A549 (cell line): ENCODE results near the gene CWC25. TPM values are rescaled to one million over a fixed set of nuclear protein-coding genes. Genes with fewer than 3 reads are reported as not detected.
A peak's percentile ranks its signal among the peaks of the same experiment; 100 is the strongest.

Experiments
- ATAC-seq, 2 experiments: fragments of 200-7000 bp in 1 of 2; fragments of >200 bp in 1 of 2; cut with Nextera tagmentation in 1 of 2; cut with Tn5 transposase in 1 of 2; 3 replicates each; pipeline versions ENCODE4 v1.8.0 to v1.9.1; 2018 to 2020; ENCODE audit warnings: mild to moderate bottlenecking in 1 of 2, moderate library complexity in 1 of 2
- CTCF ChIA-PET: fragments of 300-600 bp; sonication (Branson Sonifier 250); formaldehyde crosslinking; extraction: SDS; loops from one replicate; lab custom pipeline; 2021; ENCODE audit warnings: antibody characterized with exemption, inconsistent platforms; lab: Yijun Ruan, JAX
- POLR2A ChIA-PET: fragments of 350-600 bp; formaldehyde crosslinking; extraction: SDS; loops from one replicate; lab custom pipeline; 2021; ENCODE audit warnings: antibody characterized with exemption, inconsistent platforms; lab: Yijun Ruan, JAX
- DNase-seq, 2 experiments: peaks; one replicate each; pipeline versions ENCODE4 v3.0.0 to v3.0.0-alpha.2; 2011 to 2016; ENCODE audit warnings: low read depth in 1 of 2, low spot score in 1 of 2
- FAIRE-seq: peaks from 2 replicates; lab custom pipeline; 2011; peaks lifted over from hg19 to GRCh38; lab: Jason Lieb, UNC
- H3K27ac ChIP-seq, 2 experiments: fragments of >200 bp; sonication (Bioruptor Twin); formaldehyde crosslinking; 3 replicates each; pipeline ENCODE4 v1.5.1; 2016 to 2017
- H3K4me1 ChIP-seq: fragments of >200 bp; sonication (Bioruptor Twin); formaldehyde crosslinking; 3 replicates; pipeline ENCODE4 v1.6.1; 2016
- H3K4me2 ChIP-seq: fragments of >200 bp; sonication (Bioruptor Twin); formaldehyde crosslinking; 3 replicates; pipeline ENCODE4 v1.6.1; 2016
- H3K4me3 ChIP-seq: fragments of >200 bp; sonication (Bioruptor Twin); formaldehyde crosslinking; 3 replicates; pipeline ENCODE4 v1.5.1; 2016
- H3K9me3 ChIP-seq: fragments of >200 bp; sonication (Bioruptor Twin); formaldehyde crosslinking; 3 replicates; pipeline ENCODE4 v1.6.1; 2016
- ATOH8 ChIP-seq: fragments of 250-450 bp; sonication (Bioruptor Pico); IDR thresholded peaks from 2 replicates; pipeline ENCODE4 v1.5.0; 2020; ENCODE audit warnings: low read depth, mild to moderate bottlenecking, moderate library complexity
- BCL3 ChIP-seq: fragments of >200 bp; sonication (Bioruptor Twin); formaldehyde crosslinking; IDR thresholded peaks from 3 replicates; pipeline ENCODE4 v1.6.1; 2016
- CEBPB ChIP-seq, 2 experiments: fragments of >200 bp in 1 of 2; sonication (Bioruptor Twin) in 1 of 2; formaldehyde crosslinking in 1 of 2; IDR thresholded peaks; 2 replicates each; pipeline ENCODE4 v1.6.1; 2012 to 2016
- CHD2 ChIP-seq: fragments of 150-350 bp; IDR thresholded peaks from 2 replicates; pipeline ENCODE4 v1.6.1; 2014; ENCODE audit warnings: low read length; ENCODE audit not compliant: partially characterized antibody
- CHD4 ChIP-seq: fragments of 200-600 bp; sonication (generic); IDR thresholded peaks from 2 replicates; pipeline ENCODE4 v1.6.1; 2016; ENCODE audit warnings: antibody characterized with exemption, mild to moderate bottlenecking, borderline replicate concordance
- ESRRA ChIP-seq: fragments of 150-350 bp; IDR thresholded peaks from 2 replicates; pipeline ENCODE4 v1.6.1; 2014; ENCODE audit warnings: mild to moderate bottlenecking, low read length, borderline replicate concordance
- FOSL2 ChIP-seq, 2 experiments: fragments of 450-650 bp in 1 of 2; fragments of >200 bp in 1 of 2; sonication (Bioruptor Twin) in 1 of 2; formaldehyde crosslinking; IDR thresholded peaks; 2 replicates each; pipeline versions ENCODE4 v1.5.0 to v1.6.1; 2016 to 2020; ENCODE audit warnings: mild to moderate bottlenecking in 1 of 2, moderate library complexity in 1 of 2
- HDAC2 ChIP-seq: fragments of 200-600 bp; sonication (generic); IDR thresholded peaks from 2 replicates; pipeline ENCODE4 v1.6.1; 2016
- HMGXB4 ChIP-seq: fragments of 250-450 bp; sonication (Bioruptor Pico); IDR thresholded peaks from 2 replicates; pipeline ENCODE4 v1.5.0; 2021; ENCODE audit warnings: mild to moderate bottlenecking, moderate library complexity, borderline replicate concordance
- JUN ChIP-seq, 2 experiments: fragments of >200 bp; sonication (Bioruptor Twin); formaldehyde crosslinking; IDR thresholded peaks; 2 replicates in 1 of 2; 3 replicates in 1 of 2; pipeline ENCODE4 v1.6.1; 2016 to 2017
- JUNB ChIP-seq: fragments of >200 bp; sonication (Bioruptor Twin); formaldehyde crosslinking; IDR thresholded peaks from 2 replicates; pipeline ENCODE4 v1.6.1; 2016
- MAFK ChIP-seq: fragments of 450-650 bp; IDR thresholded peaks from 2 replicates; pipeline ENCODE4 v1.6.1; 2014; ENCODE audit not compliant: partially characterized antibody
- MAX ChIP-seq: IDR thresholded peaks from 2 replicates; pipeline ENCODE4 v1.6.1; 2012
- MYC ChIP-seq: IDR thresholded peaks from 2 replicates; pipeline ENCODE4 v1.6.1; 2012; ENCODE audit warnings: mild to moderate bottlenecking, inconsistent platforms, low read length, improper control_type of control experiment, borderline replicate concordance
- POLR2A ChIP-seq: IDR thresholded peaks from 2 replicates; pipeline ENCODE4 v1.6.1; 2012; ENCODE audit warnings: mild to moderate bottlenecking, low read length
- RAD21 ChIP-seq, 2 experiments: fragments of >200 bp in 1 of 2; sonication (Bioruptor Twin) in 1 of 2; formaldehyde crosslinking in 1 of 2; IDR thresholded peaks in 1 of 2; conservative IDR thresholded peaks in 1 of 2; 2 replicates in 1 of 2; 3 replicates in 1 of 2; pipeline ENCODE4 v1.6.1; 2012 to 2018; ENCODE audit warnings: inconsistent platforms in 1 of 2
- SMC3 ChIP-seq: fragments of >200 bp; sonication (Bioruptor Twin); formaldehyde crosslinking; IDR thresholded peaks from 3 replicates; pipeline ENCODE4 v1.6.1; 2018; ENCODE audit warnings: inconsistent platforms
- ZNF302 ChIP-seq: fragments of 250-450 bp; sonication (Bioruptor Pico); IDR thresholded peaks from 2 replicates; pipeline ENCODE4 v1.9.0; 2021; ENCODE audit warnings: inconsistent platforms, mild to moderate bottlenecking, moderate library complexity
- WGBS: methylation state at CpG from one replicate; pipeline ENCODE4 v1.1.6; 2017; ENCODE audit errors: missing lambda C conversion rate; 5-methylcytosine and 5-hydroxymethylcytosine counted together
- polyA plus RNA-seq, 4 experiments: library from polyadenylated mRNA; depleted of rRNA in 3 of 4; stranded (reverse); fragments of >200 nt; fragmentation: RNase III in 1 of 4; extraction: RNeasy Plus Mini Kit Qiagen cat#74134 plus additional on column Dnase treatment in 1 of 4; gene quantifications; 2 replicates in 3 of 4; 3 replicates in 1 of 4; pipeline ENCODE4 v1.2.3, GENCODE V29; 2011 to 2017
- TF ChIP-seq, protein P1 (sequence below): fragments of >200 bp; sonication (Bioruptor Twin); formaldehyde crosslinking; IDR thresholded peaks from 3 replicates; pipeline ENCODE4 v1.5.1; 2016

Gene CWC25
- polyA plus RNA-seq, 2 of the 4 experiments (the other 2 are of a cell fraction), result 23.1 to 34.5 TPM

GRCh38 chr17:38872027-38872511 is 46.9 kb upstream of the CWC25 start (continued):
- TF ChIP-seq HDAC2 (peak; percentile 53; the same call in 1 of the 2 replicates), ZNF302 (CRISPR knock-in tag) (no peak), CHD4 (peak; percentile 79; the same call in 1 of the 2 replicates)

DNA sequence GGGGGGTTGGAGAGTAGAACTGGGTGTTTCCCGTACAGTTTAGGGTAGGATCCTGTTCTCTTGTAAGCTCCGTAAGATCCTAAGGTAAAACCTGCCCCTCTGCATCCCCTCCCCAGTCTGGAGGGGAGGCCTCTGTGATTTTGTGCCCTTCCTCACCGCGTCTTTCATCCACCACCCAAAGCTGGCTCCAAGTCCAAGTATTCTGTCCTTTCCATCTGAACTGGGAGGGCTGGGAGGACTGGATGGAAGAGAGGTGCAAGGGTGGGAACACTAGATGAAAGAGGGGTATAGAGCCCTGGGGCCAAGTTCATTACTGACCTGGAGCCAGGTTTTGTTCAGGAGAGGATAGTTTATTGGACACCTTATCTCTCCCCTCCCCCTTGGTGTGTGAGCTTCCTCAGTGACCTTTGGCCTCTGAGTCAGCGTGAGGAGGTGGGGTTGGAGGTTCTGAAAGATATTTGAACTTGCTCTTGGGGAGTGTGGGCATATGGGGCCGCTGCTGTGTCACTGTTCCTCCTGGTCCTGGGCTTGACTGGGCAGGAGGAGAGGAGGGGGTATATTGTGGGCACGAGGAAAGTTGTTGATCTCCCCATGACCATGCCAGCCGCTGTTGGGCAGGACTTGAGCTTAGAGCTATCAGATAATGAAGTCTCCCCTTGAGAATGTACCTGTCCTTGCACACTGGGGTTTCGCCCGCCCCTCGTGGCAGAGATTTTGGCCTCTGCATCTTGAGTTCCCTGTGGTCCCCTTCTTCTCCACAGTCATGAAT is 46.3 kb upstream of the CWC25 start:
- DNase-seq, result peak; percentile 92 to 94
- ATAC-seq, result peak; percentile 17 to 33
- FAIRE-seq, result peak; percentile 88
- TF ChIP-seq FOSL2 (IDR thresholded peaks at IDR 0.05) (peak; percentile 65), FOSL2 (CRISPR knock-in tag; IDR thresholded peaks at IDR 0.05) (peak; percentile 91), ATOH8 (CRISPR knock-in tag) (no peak), MYC (peak; percentile 39; the same call in 1 of the 2 replicates), JUNB (peak; percentile 42; the same call in 1 of the 2 replicates), POLR2A (no peak; the same call in 1 of the 2 replicates), BCL3 (0 out of 3 replicates have a peak, but pooled peaks have one; percentile 39), CHD2 (peak; percentile 59), RAD21 (conservative IDR thresholded peaks at IDR 0.05 in 1 of 2, IDR thresholded peaks at IDR 0.05 in 1 of 2) (peak; percentile 83 to 84), CEBPB (IDR thresholded peaks at IDR 0.05) (no peak), MAFK (peak; percentile 69), MAX (peak; percentile 80), SMC3 (peak; percentile 62), JUN (IDR thresholded peaks at IDR 0.05) (peak; percentile 51 to 58; a peak in 3 of 5 replicates), ESRRA (peak; percentile 25; the same call in 1 of the 2 replicates), HMGXB4 (CRISPR knock-in tag) (no peak)
- TF ChIP-seq, protein P1, sequence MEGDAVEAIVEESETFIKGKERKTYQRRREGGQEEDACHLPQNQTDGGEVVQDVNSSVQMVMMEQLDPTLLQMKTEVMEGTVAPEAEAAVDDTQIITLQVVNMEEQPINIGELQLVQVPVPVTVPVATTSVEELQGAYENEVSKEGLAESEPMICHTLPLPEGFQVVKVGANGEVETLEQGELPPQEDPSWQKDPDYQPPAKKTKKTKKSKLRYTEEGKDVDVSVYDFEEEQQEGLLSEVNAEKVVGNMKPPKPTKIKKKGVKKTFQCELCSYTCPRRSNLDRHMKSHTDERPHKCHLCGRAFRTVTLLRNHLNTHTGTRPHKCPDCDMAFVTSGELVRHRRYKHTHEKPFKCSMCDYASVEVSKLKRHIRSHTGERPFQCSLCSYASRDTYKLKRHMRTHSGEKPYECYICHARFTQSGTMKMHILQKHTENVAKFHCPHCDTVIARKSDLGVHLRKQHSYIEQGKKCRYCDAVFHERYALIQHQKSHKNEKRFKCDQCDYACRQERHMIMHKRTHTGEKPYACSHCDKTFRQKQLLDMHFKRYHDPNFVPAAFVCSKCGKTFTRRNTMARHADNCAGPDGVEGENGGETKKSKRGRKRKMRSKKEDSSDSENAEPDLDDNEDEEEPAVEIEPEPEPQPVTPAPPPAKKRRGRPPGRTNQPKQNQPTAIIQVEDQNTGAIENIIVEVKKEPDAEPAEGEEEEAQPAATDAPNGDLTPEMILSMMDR, result peak; percentile 55
- Histone ChIP-seq H3K4me3 (peak overlapping the region; percentile 94), H3K4me1 (peaks cover 48% of the 10 kb centered on the region), H3K4me2 (peak overlapping the region; percentile 78), H3K27ac (peak overlapping the region; percentile 98), H3K9me3 (no peaks in the 10 kb centered on the region)
- CTCF ChIA-PET, result interaction anchor here (0.5 to 6.4 kb wide), 26 partner anchors 9 to 1221 kb away, joined by 3 to 90 read pairs (median 5); partner anchors contain the start of genes FBXO47, LASP1NB, PLXDC1 and PSMB3
- POLR2A ChIA-PET, result interaction anchor here (0.8 to 6.5 kb wide), 12 partner anchors 9 to 328 kb away, joined by 3 to 83 read pairs (median 4); partner anchors contain the start of genes FBXO47, PSMB3, RPL19 and RPL23
- WGBS, result 12% methylated on average over 11 of the region's 11 CpGs
